ENCODE measurements around the gene DNAJC12. TPM values are rescaled to one million over a fixed set of nuclear protein-coding genes. Genes with fewer than 3 reads are reported as not detected.
A peak's percentile ranks its signal among the peaks of the same experiment; 100 is the strongest.

Gene DNAJC12
- total RNA-seq, 1 experiment from 2014 or later, result 15.5 TPM

- Histone ChIP-seq H3K9ac (ENCODE audit: low read length) (peak within 1 kb of the TSS; percentile 75), H3K4me3 (ENCODE audit: low read length) (peak within 1 kb of the TSS; percentile 75), H3K27me3 (ENCODE audit: low read length) (no peaks in the 10 kb centered on the region), H3F3A (ENCODE audit: low read length, unreplicated experiment) (no peaks in the 10 kb centered on the region), H3K79me2 (ENCODE audit: low read length) (peaks cover 45% of the 10 kb centered on the region), H3K4me1 (ENCODE audit: insufficient read depth, low read length) (peaks cover 16% of the 10 kb centered on the region), H3K36me3 (ENCODE audit: low read depth, low read length) (peaks cover 23% of the 10 kb centered on the region), H3K27ac (ENCODE audit: low read length) (peak within 1 kb of the TSS; percentile 43), H3K9me3 (ENCODE audit: low read length) (no peaks in the 10 kb centered on the region), H4K20me1 (ENCODE audit: low read length) (peaks cover 38% of the 10 kb centered on the region), H2AFZ (ENCODE audit: low read length) (peak within 1 kb of the TSS; percentile 78), H3K9me2 (replicated peaks; ENCODE audit: low read length) (no peaks in the 10 kb centered on the region), H3K4me2 (ENCODE audit: low read length) (peak within 1 kb of the TSS; percentile 82)
- DNase-seq (peak; percentile 99), ATAC-seq (peak; percentile 77)
- TF ChIP-seq EZH2 (IDR thresholded peaks at IDR 0.05; ENCODE audit: low read length, unreplicated experiment) (no peak), EZH2phosphoT487 (IDR thresholded peaks at IDR 0.05; ENCODE audit: borderline replicate concordance, low read length) (peak; percentile 90)
- TF ChIP-seq, protein P1, sequence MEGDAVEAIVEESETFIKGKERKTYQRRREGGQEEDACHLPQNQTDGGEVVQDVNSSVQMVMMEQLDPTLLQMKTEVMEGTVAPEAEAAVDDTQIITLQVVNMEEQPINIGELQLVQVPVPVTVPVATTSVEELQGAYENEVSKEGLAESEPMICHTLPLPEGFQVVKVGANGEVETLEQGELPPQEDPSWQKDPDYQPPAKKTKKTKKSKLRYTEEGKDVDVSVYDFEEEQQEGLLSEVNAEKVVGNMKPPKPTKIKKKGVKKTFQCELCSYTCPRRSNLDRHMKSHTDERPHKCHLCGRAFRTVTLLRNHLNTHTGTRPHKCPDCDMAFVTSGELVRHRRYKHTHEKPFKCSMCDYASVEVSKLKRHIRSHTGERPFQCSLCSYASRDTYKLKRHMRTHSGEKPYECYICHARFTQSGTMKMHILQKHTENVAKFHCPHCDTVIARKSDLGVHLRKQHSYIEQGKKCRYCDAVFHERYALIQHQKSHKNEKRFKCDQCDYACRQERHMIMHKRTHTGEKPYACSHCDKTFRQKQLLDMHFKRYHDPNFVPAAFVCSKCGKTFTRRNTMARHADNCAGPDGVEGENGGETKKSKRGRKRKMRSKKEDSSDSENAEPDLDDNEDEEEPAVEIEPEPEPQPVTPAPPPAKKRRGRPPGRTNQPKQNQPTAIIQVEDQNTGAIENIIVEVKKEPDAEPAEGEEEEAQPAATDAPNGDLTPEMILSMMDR (conservative IDR thresholded peaks at IDR 0.05; ENCODE audit: low read depth, low read length), result 0 out of 2 replicates have a peak, but pooled peaks have one; percentile 21
- intact Hi-C loops (cut with micrococcal nuclease), result loop anchor here (1.0 to 10.0 kb wide), 8 partner anchors 29 to 450 kb away; partner anchors contain the start of genes CTNNA3, HERC4, HNRNPH3 and PBLD
- CTCF ChIA-PET, result interaction anchor here (0.7 to 1.1 kb wide), 3 partner anchors 29 to 96 kb away, joined by 3 to 6 read pairs (median 4); no protein-coding TSS in a partner anchor
- no TSS peak for BruUV-seq (replicated peaks)
- POLR2A ChIA-PET (ENCODE audit: unreplicated experiment), result interaction anchor here (0.6 to 1.1 kb wide), 6 partner anchors 35 to 448 kb away, joined by 3 to 16 read pairs (median 5); partner anchors contain the start of gene PBLD
Measured at GRCh38 chr10:67884313-67884841, 46.4 kb upstream of the DNAJC12 start, which contains the start of gene SIRT1. Gene SIRT1, plus strand, starts transcription at chr10:67884656. Its CDS starts 66 bp downstream, at chr10:67884722.

- peak overlapping the region; percentile 75 for H3K9ac ChIP-seq (ENCODE audit: low read length)
- H3K4me1 ChIP-seq (ENCODE audit: insufficient read depth, low read length), result peaks cover 16% of the 10 kb centered on the region
- peak overlapping the region; percentile 75 for H3K4me3 ChIP-seq (ENCODE audit: low read length)
- peaks cover 33% of the 10 kb centered on the region for H4K20me1 ChIP-seq (ENCODE audit: low read length)
- H3K9me3 ChIP-seq (ENCODE audit: low read length), result no peaks in the 10 kb centered on the region
- peak overlapping the region; percentile 82 for H3K4me2 ChIP-seq (ENCODE audit: low read length)
- DNase-seq (no peak), ATAC-seq (no peak)
- H3K27me3 ChIP-seq (ENCODE audit: low read length), result no peaks in the 10 kb centered on the region
- no peaks in the 10 kb centered on the region for H3K9me2 ChIP-seq (replicated peaks; ENCODE audit: low read length)
- intact Hi-C loops (cut with micrococcal nuclease), result loop anchor here (1.0 to 10.0 kb wide), 8 partner anchors 29 to 451 kb away; partner anchors contain the start of genes CTNNA3, HERC4, HNRNPH3 and PBLD
- POLR2A ChIA-PET (ENCODE audit: unreplicated experiment), result interaction anchor here (0.5 to 1.1 kb wide), 7 partner anchors 16 to 449 kb away, joined by 3 to 19 read pairs (median 5); partner anchors contain the start of gene PBLD
- H3F3A ChIP-seq (ENCODE audit: low read length, unreplicated experiment), result no peaks in the 10 kb centered on the region
- peak overlapping the region; percentile 78 for H2AFZ ChIP-seq (ENCODE audit: low read length)
- TF ChIP-seq EZH2 (IDR thresholded peaks at IDR 0.05; ENCODE audit: low read length, unreplicated experiment), result no peak
- no peak for TF ChIP-seq EZH2phosphoT487 (IDR thresholded peaks at IDR 0.05; ENCODE audit: borderline replicate concordance, low read length)
- TF ChIP-seq, protein P1 (conservative IDR thresholded peaks at IDR 0.05; ENCODE audit: low read depth, low read length), result no peak
- TSS peak; percentile 88 for BruUV-seq (replicated peaks)
- H3K79me2 ChIP-seq (ENCODE audit: low read length), result peaks cover 40% of the 10 kb centered on the region
- H3K36me3 ChIP-seq (ENCODE audit: low read depth, low read length), result peaks cover 18% of the 10 kb centered on the region
- CTCF ChIA-PET, result interaction anchor here (0.7 to 1.1 kb wide), 3 partner anchors 28 to 95 kb away, joined by 3 to 6 read pairs (median 4); no protein-coding TSS in a partner anchor
- H3K27ac ChIP-seq (ENCODE audit: low read length), result peak overlapping the region; percentile 43
Measured at GRCh38 chr10:67883710-67884312, 45.8 kb upstream of the DNAJC12 start.

Data from PC-3 (cell line).